GM12878 (cell line): ENCODE results near the gene INSYN2B. TPM values are rescaled to one million over a fixed set of nuclear protein-coding genes. Genes with fewer than 3 reads are reported as not detected.

Experiments
- EED ChIP-seq: sonication (generic); IDR thresholded peaks from 2 replicates; pipeline ENCODE4 v1.6.1; 2016; ENCODE audit warnings: antibody characterized with exemption, low read depth
- KAT2A ChIP-seq: conservative IDR thresholded peaks from 2 replicates; pipeline ENCODE4 v1.6.1; 2011; ENCODE audit warnings: low read depth, low read length; ENCODE audit not compliant: control insufficient read depth
- MXI1 ChIP-seq: fragments of 150-350 bp; IDR thresholded peaks from 2 replicates; pipeline ENCODE4 v1.6.1; 2011; ENCODE audit warnings: low read depth, mild to moderate bottlenecking, inconsistent platforms, low read length, improper control_type of control experiment
- NFIC ChIP-seq: IDR thresholded peaks from 2 replicates; pipeline ENCODE4 v1.6.1; 2012; ENCODE audit warnings: low read depth, mild to moderate bottlenecking, inconsistent platforms, low read length, moderate library complexity
- NFYA ChIP-seq: IDR thresholded peaks from 2 replicates; pipeline ENCODE4 v1.6.1; 2011; ENCODE audit warnings: low read depth, mild to moderate bottlenecking, low read length, improper control_type of control experiment, borderline replicate concordance
- RELA ChIP-seq: fragments of 450-650 bp; IDR thresholded peaks from 2 replicates; pipeline ENCODE4 v1.8.0; 2014; ENCODE audit warnings: borderline replicate concordance; ENCODE audit not compliant: partially characterized antibody
- TCF3 ChIP-seq: IDR thresholded peaks from 2 replicates; pipeline ENCODE4 v1.6.1; 2012; ENCODE audit warnings: low read depth, mild to moderate bottlenecking, low read length, borderline replicate concordance; ENCODE audit not compliant: insufficient read depth
- USF2 ChIP-seq: IDR thresholded peaks from 2 replicates; pipeline ENCODE4 v1.6.1; 2011; ENCODE audit warnings: low read depth, low read length, improper control_type of control experiment, borderline replicate concordance
- WRNIP1 ChIP-seq: IDR thresholded peaks from 2 replicates; pipeline ENCODE4 v1.6.1; 2011; ENCODE audit warnings: low read depth, low read length, improper control_type of control experiment, borderline replicate concordance
- ZBTB33 ChIP-seq: fragments of 450-650 bp; IDR thresholded peaks from 2 replicates; pipeline ENCODE4 v1.6.1; 2017; ENCODE audit warnings: mild to moderate bottlenecking
- ZNF687 ChIP-seq: fragments of 450-650 bp; IDR thresholded peaks from 2 replicates; pipeline ENCODE4 v1.6.1; 2017; ENCODE audit warnings: mild to moderate bottlenecking, moderate library complexity
- polyA plus RNA-seq, 11 experiments: library from polyadenylated mRNA; depleted of rRNA in 4 of 11; unstranded in 6 of 11; stranded (reverse) in 5 of 11; fragments of >200 nt; fragmentation: Nextera tagmentation in 4 of 11; fragmentation: Illumina TruSeq in 1 of 11; extraction: Ambion mirVana in 4 of 11; extraction: Trizol in 1 of 11; gene quantifications; 1 replicate in 1 of 11; 2 replicates in 10 of 11; pipeline versions ENCODE4 v1.2.1 to v1.2.3, GENCODE V29; 2011 to 2016; ENCODE audit warnings: inconsistent platforms in 2 of 11, missing spikeins in 2 of 11, low read depth in 1 of 11
- total RNA-seq, 4 experiments: library from RNA; depleted of rRNA in 3 of 4; stranded (reverse); fragments of >200 nt in 3 of 4; fragmentation: Illumina TruSeq in 1 of 4; extraction: Trizol in 1 of 4; gene quantifications; 2 replicates each; pipeline versions ENCODE4 v1.2.1 to v1.2.3, GENCODE V29; 2013 to 2021

Gene INSYN2B
- total and polyA plus RNA-seq, 10 of the 15 experiments (the other 5 are each of a cell fraction or from before 2014, with no cell fraction given), result 0.05 to 0.27 (median 0.13) TPM; not detected in 7

- TF ChIP-seq ZBTB33 (no peak), RELA (no peak), WRNIP1 (no peak), ZNF687 (no peak), NFIC (no peak), EED (no peak), NFYA (no peak), KAT2A (no peak), TCF3 (no peak), USF2 (no peak), MXI1 (no peak)
- TF ChIP-seq, all 136 proteins: peak for 0
Measured at GRCh38 chr5:169956126-169956525, 24.2 kb downstream of the INSYN2B start (continued).
